Measurements from ENCODE around the gene MGA.

MGA gene

DNA sequence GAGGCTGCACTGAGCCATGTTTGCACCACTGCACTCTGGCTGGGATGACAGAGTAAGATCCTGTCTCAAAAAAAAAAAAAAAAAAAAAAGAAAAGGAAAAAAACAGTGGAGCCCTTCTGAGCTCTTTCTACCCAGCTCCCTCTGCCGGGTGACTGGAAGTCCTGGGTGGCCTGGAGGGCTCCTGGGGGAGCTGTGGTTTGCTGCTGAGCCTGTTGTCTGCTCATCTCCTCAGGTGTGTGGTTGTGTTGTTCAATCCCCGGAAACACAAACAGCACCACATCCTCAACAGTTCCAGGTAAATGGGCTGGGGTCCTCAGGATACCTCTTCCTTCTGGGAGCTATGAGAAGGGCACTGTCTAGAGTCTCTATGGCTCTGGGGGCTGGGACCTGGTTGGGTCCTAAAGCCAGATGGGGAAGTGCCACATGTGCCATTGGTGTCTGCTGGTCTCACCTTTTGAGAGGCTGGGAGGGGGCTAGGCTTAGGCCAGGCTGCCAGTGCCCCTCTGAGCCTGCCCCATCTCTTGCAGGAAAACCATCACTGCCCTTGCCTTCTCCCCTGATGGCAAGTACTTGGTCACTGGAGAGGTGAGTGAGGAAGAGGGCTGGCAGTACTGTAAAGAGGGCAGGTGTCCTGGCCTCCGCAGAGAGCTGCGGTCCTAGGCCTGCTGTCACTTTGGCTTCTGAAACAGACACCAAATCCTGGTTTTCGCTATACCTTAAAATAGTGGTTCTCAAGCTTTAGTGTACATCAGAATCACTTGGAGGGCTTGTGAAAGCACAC, 150.6 kb downstream of the MGA start:
- DNase-seq = no peak

DNA sequence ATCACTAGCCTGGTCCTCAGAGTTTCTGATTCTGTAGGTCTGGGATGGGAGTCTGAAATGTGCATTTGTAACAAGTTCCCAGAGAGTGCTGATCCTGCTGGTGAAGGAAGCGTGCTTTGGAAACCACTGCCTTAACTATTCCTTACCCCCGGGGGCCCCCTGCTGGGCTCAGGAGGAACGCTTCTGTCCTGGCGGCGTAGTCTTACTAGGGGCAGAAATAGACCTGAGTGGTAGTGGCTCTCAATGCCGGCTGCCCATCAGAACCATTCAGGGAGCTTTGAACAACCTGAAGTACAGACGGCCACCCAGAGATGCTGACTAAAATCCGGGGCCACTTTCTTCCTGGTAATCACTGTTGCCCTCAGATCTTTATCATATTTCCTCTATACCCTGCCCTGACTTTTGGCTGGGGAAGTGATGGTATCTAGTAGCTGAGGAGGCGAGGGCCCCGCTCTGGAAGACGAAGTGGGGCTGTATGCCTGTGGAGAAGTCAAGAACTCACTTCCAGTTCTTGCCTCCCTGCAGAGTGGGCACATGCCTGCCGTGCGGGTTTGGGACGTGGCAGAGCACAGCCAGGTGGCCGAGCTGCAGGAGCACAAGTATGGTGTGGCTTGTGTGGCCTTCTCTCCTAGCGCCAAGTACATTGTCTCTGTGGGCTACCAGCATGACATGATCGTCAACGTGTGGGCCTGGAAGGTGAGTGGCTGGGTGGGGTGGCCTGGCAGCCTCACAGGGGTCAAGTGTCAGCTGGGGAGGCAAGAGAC, 151.4 kb downstream of the MGA start:
- peak; percentile 86 for DNase-seq

DNA sequence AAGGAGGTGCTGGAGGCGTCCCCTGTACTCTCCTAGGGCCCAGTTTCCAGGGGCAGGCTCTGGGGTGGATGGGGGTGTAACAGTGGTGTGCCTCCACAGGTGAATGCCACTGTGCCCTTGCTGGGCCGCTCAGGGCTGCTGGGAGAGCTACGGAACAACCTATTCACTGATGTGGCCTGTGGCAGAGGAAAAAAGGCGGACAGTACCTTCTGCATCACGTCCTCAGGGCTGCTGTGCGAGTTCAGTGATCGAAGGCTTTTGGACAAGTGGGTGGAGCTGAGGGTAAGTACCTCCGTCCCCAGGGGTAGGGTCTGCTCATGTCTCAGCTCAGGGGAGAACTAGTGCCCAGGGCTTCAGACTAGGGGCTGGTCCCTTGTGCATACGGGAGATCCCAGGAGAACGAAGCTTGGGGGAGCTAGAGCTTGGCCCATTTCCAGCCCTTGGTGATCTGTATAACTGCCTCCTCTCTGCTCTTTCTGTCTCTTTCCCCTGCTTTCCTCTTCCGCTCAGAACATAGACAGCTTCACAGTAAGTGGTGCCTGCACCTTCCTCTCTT, 152.7 kb downstream of the MGA start:
- no peak for DNase-seq

DNA sequence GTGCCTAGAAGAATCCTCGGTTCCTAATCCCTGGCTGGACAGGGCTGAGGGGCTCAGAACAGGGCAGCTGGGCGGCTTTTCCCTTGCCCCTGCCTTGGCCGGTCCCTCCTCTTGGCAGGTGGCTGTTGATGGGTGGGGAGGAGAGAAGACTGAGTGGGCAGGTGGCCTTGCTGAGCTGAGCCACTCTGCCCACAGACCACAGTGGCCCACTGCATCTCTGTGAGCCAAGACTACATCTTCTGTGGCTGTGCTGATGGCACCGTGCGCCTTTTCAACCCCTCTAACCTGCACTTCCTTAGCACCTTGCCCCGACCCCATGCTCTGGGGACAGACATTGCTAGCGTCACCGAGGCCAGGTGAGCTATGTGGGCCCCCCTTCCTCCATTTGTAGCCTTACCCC, 153.2 kb downstream of the MGA start:
- DNase-seq = no peak

DNA sequence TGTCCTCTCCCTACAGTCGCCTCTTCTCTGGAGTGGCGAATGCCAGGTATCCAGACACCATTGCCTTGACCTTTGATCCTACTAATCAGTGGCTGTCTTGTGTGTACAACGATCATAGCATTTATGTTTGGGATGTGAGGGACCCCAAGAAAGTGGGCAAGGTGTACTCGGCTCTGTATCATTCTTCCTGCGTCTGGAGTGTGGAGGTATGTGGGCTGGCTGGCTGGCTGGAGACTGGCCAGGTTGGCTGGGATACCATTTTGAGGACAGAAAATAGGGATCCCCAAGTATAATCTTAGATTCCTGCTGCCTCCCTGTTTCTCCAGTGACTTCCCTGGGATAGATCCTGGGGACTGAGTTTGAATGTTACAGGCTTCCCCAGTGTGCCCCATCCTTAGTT, 154.3 kb downstream of the MGA start:
- no peak for DNase-seq

DNA sequence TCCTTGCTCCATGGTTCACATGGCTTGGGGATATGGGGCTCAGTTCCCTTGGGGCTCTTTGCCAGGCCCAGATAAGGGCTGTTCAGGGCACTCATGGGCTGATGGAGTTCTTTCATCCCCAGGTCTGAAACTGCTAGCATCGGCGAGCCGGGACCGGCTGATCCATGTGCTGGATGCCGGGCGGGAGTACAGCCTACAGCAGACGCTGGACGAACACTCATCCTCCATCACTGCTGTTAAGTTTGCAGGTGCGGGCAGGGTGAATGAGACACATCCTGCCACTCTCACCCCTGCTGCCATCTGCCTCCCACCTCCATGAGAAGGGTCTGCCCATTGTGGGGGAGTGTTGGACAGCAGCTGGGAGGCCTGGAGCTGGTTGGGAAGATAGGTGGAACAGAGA, 156.6 kb downstream of the MGA start:
- no peak for DNase-seq

DNA sequence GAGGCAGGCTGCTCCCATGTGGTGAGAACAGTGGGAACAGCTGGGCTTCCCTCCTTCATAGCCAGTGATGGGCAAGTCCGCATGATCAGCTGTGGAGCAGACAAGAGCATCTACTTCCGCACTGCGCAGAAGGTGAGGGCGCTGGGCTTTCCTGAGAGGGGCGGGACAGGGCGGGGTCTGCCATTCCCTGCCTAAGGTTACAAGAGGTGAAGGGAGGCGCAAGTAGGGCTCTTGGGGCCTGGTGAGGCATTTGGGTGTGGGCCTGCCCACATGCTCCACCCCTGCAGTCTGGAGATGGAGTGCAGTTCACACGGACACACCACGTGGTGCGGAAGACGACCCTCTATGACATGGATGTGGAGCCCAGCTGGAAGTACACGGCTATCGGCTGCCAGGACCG, 157.1 kb downstream of the MGA start:
- no peak for DNase-seq

DNA sequence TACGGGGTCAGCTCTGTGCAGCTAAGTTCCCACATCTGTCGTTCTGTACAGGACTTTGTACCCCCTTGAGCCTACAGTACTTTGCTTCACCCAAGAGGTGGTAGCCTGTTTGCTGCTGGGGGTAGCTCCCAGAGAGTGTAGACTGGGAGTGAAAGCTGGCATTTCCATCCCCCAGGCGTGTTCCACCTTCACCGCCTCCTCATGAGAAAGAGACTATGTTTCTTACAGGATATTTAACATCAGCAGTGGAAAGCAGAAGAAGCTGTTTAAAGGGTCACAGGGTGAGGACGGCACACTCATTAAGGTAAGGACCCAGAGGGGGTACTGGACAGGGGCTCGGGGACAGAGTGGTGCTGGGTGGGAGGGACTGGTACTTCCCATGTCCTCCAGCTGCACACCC, 157.6 kb downstream of the MGA start:
- no peak for DNase-seq

DNA sequence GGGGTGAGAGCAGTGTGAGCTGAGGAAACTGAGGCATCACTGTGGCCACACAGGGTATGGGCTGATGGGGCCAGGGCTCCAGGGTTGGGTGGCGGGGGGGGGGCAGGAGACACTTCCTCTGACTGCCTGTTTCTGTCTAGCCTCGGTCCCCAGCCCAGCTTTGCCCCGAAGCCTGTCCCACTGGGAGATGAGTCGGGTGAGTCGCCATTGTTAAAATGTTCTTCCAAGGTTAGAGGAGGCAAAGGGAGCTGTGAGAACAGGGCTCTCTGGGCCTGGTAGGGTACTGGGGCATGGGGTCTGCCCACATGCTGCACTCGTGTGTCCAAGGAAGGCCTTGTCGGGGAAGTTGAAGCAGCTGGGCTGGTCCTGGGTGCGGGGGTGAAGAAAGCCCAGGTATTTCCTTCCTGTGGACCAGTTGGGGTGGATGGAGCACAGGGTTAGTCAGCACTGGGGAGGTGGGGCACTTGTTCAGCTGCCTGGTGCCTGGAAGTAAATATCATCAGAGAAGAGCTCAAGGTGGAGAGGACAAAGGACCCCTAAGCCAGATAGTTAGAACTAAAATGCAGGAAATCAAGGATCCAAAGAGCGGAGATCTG, 159.3 kb downstream of the MGA start:
- DNase-seq = no peak

DNA sequence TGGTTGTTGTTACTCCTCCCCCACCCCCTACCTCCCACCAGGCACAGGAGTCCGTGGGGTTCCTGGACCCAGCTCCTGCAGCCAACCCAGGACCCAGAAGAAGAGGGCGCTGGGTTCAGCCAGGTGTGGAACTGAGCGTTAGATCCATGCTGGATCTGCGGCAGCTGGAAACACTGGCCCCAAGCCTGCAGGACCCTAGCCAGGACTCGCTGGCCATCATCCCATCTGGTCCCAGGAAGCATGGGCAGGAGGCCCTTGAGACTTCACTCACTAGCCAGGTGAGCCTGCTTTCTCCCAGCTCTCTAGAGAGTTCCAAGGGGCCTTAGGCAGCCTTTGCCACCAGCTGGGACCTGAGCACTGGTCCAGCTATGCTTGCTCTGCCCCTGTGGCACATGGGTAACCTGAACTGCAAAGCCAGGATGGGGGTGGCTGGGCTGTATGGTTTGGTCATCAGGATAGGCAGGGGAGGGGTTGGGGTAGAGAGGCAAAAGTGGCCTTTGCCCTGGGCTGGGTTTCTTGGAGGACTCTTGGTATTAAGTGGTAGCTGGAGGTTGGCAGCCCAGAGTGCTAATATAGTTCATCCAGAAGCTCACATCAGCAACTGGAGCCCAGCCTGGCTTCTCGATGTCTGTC, 160.7 kb downstream of the MGA start:
- DNase-seq = no peak

DNA sequence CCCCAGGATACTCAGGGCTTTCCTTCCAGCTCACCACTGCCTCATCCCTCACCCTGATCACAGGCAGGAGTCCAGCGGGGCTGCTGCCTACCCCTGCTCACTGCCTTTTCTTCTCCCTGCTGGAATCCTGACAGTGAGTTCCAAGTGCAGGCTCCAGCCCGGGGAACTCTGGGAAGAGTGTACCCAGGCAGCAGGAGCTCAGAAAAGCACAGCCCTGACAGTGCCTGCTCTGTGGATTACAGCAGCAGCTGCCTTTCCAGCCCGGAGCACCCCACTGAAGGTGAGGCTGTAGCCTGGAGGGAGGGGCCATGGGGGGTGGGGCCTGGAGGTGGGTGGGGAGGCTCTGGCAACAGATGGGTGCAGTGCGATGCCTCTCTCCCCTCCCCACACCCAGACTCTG, 161.6 kb downstream of the MGA start:
- DNase-seq = no peak

DNA sequence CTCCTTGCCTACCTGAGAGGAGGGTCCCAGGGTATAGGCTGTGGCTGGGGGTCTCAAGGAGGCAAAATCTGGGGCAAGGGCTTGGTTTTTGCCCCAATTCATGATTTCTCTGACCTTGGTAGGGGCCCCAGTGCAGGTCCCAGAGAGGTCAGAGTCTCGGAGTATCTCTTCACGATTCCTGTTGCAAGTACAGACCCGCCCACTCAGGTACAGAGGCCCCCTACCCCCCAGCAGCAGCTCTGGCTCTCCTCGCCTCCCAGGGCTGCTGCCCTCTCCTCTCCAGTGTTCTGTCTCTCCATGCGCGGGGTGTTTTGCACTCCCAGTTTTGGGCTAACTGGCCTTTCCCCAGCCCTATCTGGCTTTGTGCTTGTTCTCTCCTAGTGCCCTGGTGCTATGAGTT, 162.3 kb downstream of the MGA start:
- no peak for DNase-seq
